HepG2 (cell line): Measurements from ENCODE around the gene SNAPIN. TPM values are rescaled to one million over a fixed set of nuclear protein-coding genes. Genes with fewer than 3 reads are reported as not detected.

Experiments
- AKAP8 ChIP-seq: sonication (generic); formaldehyde crosslinking; IDR thresholded peaks from 2 replicates; pipeline ENCODE4 v1.5.1; 2020; ENCODE audit warnings: mild to moderate bottlenecking, missing genetic modification reagents
- ETS1 ChIP-seq: sonication (generic); formaldehyde crosslinking; IDR thresholded peaks from 2 replicates; pipeline ENCODE4 v1.4.0; 2020; ENCODE audit warnings: missing genetic modification reagents
- FOSL1 ChIP-seq: sonication (generic); formaldehyde crosslinking; IDR thresholded peaks from 2 replicates; pipeline ENCODE4 v1.9.0; 2021; ENCODE audit warnings: missing genetic modification reagents, borderline replicate concordance
- GMEB1 ChIP-seq: sonication (generic); formaldehyde crosslinking; IDR thresholded peaks from 2 replicates; pipeline ENCODE4 v1.5.1; 2020; ENCODE audit warnings: missing genetic modification reagents, mild to moderate bottlenecking, borderline replicate concordance
- GPN1 ChIP-seq: sonication (generic); formaldehyde crosslinking; IDR thresholded peaks from 2 replicates; pipeline ENCODE4 v1.5.1; 2020; ENCODE audit warnings: missing genetic modification reagents, borderline replicate concordance
- KMT2B ChIP-seq: IDR thresholded peaks from 2 replicates; pipeline ENCODE4 v1.6.1; 2016; ENCODE audit warnings: missing genetic modification reagents, missing compliant biosample characterization
- MYNN ChIP-seq: sonication (generic); formaldehyde crosslinking; IDR thresholded peaks from 2 replicates; pipeline ENCODE4 v1.4.0; 2020; ENCODE audit warnings: mild to moderate bottlenecking, low read depth, missing genetic modification reagents
- NCOR1 ChIP-seq: fragments of 200-600 bp; sonication (generic); IDR thresholded peaks from 2 replicates; pipeline ENCODE4 v1.7.0; 2017; ENCODE audit warnings: antibody characterized with exemption, low read length, borderline replicate concordance
- RELA ChIP-seq: sonication (generic); formaldehyde crosslinking; IDR thresholded peaks from 2 replicates; pipeline ENCODE4 v1.4.0; 2020; ENCODE audit warnings: missing genetic modification reagents
- SRSF1 ChIP-seq: fragments of 200-400 bp; formaldehyde crosslinking; optimal IDR thresholded peaks from 2 replicates; pipeline ENCODE3; 2017; ENCODE audit warnings: mild to moderate bottlenecking, low read depth, low read length, moderate library complexity
- ZNF414 ChIP-seq: sonication (generic); formaldehyde crosslinking; IDR thresholded peaks from 2 replicates; pipeline ENCODE4 v1.5.0; 2020; ENCODE audit warnings: missing genetic modification reagents
- ZNF503 ChIP-seq: sonication (generic); formaldehyde crosslinking; IDR thresholded peaks from 2 replicates; pipeline ENCODE4 v1.4.0; 2020; ENCODE audit warnings: missing genetic modification reagents
- ZNF563 ChIP-seq: sonication (generic); formaldehyde crosslinking; IDR thresholded peaks from 2 replicates; pipeline ENCODE4 v1.8.0; 2022; ENCODE audit warnings: mild to moderate bottlenecking, moderate library complexity, missing genetic modification reagents
- ZSCAN22 ChIP-seq: sonication (generic); formaldehyde crosslinking; IDR thresholded peaks from 2 replicates; pipeline ENCODE4 v1.4.0; 2020; ENCODE audit warnings: mild to moderate bottlenecking, missing genetic modification reagents
- polyA plus RNA-seq, 8 experiments: library from polyadenylated mRNA; depleted of rRNA in 3 of 8; stranded (reverse) in 7 of 8; unstranded in 1 of 8; fragments of >200 nt; fragmentation: Illumina TruSeq in 4 of 8; extraction: Trizol in 4 of 8; gene quantifications; 2 replicates each; pipeline versions ENCODE4 v1.2.1 to v1.2.3, GENCODE V29; 2011 to 2016; ENCODE audit warnings: low read depth in 4 of 8, missing spikeins in 1 of 8, mixed read lengths in 1 of 8; ENCODE audit not compliant: insufficient read depth in 1 of 8
- total RNA-seq, 5 experiments: library from RNA; depleted of rRNA; stranded (reverse); fragments of >200 nt; fragmentation: Illumina TruSeq; extraction: Trizol; gene quantifications; 2 replicates each; pipeline ENCODE4 v1.2.3, GENCODE V29; 2016; ENCODE audit warnings: low read depth in 1 of 5
- TF ChIP-seq, protein P1 (sequence below): sonication (generic); formaldehyde crosslinking; IDR thresholded peaks from 2 replicates; pipeline ENCODE4 v1.5.0; 2020; ENCODE audit warnings: mild to moderate bottlenecking, missing genetic modification reagents
- TF ChIP-seq, protein P2 (sequence below): sonication (generic); formaldehyde crosslinking; IDR thresholded peaks from 2 replicates; pipeline ENCODE4 v1.9.0; 2022; ENCODE audit warnings: low read depth, missing genetic modification reagents
- TF ChIP-seq, protein P3 (sequence below), 2 experiments: sonication (generic) in 1 of 2; formaldehyde crosslinking in 1 of 2; IDR thresholded peaks; 2 replicates each; pipeline versions ENCODE4 v1.4.0 to v1.6.1; 2018 to 2020; ENCODE audit warnings: missing genetic modification reagents in 2 of 2, borderline replicate concordance in 1 of 2, low read depth in 1 of 2, mild to moderate bottlenecking in 1 of 2, missing biosample characterization in 1 of 2

SNAPIN gene
- total and polyA plus RNA-seq, 2 of the 13 experiments (the other 11 are each of a cell fraction or from before 2014, with no cell fraction given) = 23.9 to 25.7 TPM

- no peak for TF ChIP-seq ZNF414 (CRISPR knock-in tag)
- no peak for TF ChIP-seq ZNF563 (CRISPR knock-in tag)
- TF ChIP-seq, protein P1, sequence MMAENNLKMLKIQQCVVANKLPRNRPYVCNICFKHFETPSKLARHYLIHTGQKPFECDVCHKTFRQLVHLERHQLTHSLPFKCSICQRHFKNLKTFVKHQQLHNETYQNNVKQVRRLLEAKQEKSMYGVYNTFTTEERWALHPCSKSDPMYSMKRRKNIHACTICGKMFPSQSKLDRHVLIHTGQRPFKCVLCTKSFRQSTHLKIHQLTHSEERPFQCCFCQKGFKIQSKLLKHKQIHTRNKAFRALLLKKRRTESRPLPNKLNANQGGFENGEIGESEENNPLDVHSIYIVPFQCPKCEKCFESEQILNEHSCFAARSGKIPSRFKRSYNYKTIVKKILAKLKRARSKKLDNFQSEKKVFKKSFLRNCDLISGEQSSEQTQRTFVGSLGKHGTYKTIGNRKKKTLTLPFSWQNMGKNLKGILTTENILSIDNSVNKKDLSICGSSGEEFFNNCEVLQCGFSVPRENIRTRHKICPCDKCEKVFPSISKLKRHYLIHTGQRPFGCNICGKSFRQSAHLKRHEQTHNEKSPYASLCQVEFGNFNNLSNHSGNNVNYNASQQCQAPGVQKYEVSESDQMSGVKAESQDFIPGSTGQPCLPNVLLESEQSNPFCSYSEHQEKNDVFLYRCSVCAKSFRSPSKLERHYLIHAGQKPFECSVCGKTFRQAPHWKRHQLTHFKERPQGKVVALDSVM (CRISPR knock-in tag) = peak; percentile 65
- no peak for TF ChIP-seq MYNN
- no peak for TF ChIP-seq ETS1 (CRISPR knock-in tag)
- no peak; the same call in 1 of the 2 replicates for TF ChIP-seq GMEB1 (CRISPR knock-in tag)
- no peak for TF ChIP-seq NCOR1
- TF ChIP-seq, protein P2, sequence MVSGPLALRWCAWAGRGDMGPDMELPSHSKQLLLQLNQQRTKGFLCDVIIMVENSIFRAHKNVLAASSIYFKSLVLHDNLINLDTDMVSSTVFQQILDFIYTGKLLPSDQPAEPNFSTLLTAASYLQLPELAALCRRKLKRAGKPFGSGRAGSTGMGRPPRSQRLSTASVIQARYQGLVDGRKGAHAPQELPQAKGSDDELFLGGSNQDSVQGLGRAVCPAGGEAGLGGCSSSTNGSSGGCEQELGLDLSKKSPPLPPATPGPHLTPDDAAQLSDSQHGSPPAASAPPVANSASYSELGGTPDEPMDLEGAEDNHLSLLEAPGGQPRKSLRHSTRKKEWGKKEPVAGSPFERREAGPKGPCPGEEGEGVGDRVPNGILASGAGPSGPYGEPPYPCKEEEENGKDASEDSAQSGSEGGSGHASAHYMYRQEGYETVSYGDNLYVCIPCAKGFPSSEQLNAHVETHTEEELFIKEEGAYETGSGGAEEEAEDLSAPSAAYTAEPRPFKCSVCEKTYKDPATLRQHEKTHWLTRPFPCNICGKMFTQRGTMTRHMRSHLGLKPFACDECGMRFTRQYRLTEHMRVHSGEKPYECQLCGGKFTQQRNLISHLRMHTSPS = no peak; the same call in 1 of the 2 replicates
- TF ChIP-seq KMT2B (CRISPR knock-in tag) = no peak
- no peak for TF ChIP-seq RELA
- TF ChIP-seq AKAP8 = no peak
- TF ChIP-seq, protein P3, sequence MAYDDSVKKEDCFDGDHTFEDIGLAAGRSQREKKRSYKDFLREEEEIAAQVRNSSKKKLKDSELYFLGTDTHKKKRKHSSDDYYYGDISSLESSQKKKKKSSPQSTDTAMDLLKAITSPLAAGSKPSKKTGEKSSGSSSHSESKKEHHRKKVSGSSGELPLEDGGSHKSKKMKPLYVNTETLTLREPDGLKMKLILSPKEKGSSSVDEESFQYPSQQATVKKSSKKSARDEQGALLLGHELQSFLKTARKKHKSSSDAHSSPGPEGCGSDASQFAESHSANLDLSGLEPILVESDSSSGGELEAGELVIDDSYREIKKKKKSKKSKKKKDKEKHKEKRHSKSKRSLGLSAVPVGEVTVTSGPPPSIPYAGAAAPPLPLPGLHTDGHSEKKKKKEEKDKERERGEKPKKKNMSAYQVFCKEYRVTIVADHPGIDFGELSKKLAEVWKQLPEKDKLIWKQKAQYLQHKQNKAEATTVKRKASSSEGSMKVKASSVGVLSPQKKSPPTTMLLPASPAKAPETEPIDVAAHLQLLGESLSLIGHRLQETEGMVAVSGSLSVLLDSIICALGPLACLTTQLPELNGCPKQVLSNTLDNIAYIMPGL (CRISPR knock-in tag; IDR thresholded peaks at IDR 0.05; ENCODE audit: borderline replicate concordance in 1 of 2, low read depth in 1 of 2) = no peak; a peak in 2 of 4 replicates
- no peak for TF ChIP-seq GPN1 (CRISPR knock-in tag)
- no peak for TF ChIP-seq ZSCAN22 (CRISPR knock-in tag)
- no peak for TF ChIP-seq FOSL1
- peak; percentile 80 for TF ChIP-seq SRSF1
- TF ChIP-seq ZNF503 = no peak
These were observed 45.7 kb upstream of the SNAPIN start, which contains the start of gene S100A16 (continued) for GRCh38 chr1:153612755-153613331.
